ENCODE data around the gene CCDC17. TPM values are rescaled to one million over a fixed set of nuclear protein-coding genes. Genes with fewer than 3 reads are reported as not detected.

CCDC17 gene
- 3.5 and 3.6 TPM in 2 replicates for total RNA-seq
- polyA plus RNA-seq = 1.2 and 1.3 TPM in 2 replicates
- polyA plus RNA-seq (2011; cell fraction: cytosol; rRNA removed) = 0.18 and 0.23 TPM in 2 replicates
- polyA plus RNA-seq (2011; cell fraction: nucleus; rRNA removed) = 9.2 and 10.3 TPM in 2 replicates
- polyA plus RNA-seq (2012) = 0.37 and 0.52 TPM in 2 replicates
- 7.1 and 8.0 TPM in 2 replicates for polyA minus RNA-seq
- polyA minus RNA-seq (2011; cell fraction: cytosol; rRNA and poly(A)+ RNA removed) = not detected
- polyA minus RNA-seq (2011; cell fraction: nucleus; rRNA and poly(A)+ RNA removed) = 10.4 and 12.3 TPM in 2 replicates
- percentile 58 among the genes with signal in this experiment for Bru-seq, nascent RNA
- BruChase-seq, experiment 1, labeled RNA remaining after a 6-hour chase = percentile 70 among the genes with signal in this experiment
- percentile 53 among the genes with signal in this experiment for BruChase-seq, experiment 2, labeled RNA remaining after a 2-hour chase
- long read RNA-seq = 0 reads

DNA sequence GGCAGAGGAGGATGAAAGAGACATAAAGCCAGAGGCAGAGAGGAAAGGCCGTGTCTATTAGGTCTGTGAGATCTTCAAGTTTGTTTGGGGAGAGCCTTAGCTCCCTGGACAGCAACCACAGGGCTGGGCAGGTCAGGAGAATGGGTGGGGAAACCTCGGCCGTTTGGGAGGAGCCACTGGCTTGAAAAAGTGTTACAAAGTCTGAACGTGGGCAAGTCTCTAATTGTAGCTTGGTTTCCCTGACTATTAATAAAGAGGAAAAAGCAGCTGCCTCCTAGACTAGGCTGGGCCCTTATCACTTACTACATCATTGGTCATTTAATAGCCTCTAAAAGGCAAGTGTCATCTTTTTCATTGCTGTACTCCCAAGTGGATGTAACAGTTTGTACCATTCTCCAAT, at the start of gene CCDC17:
CCDC17 (minus strand) TSS at position 83 of the 400 bp plus-strand sequence. CDS start 145 bp downstream, outside the sequence.
- H3K4me3 ChIP-seq (replicated peaks in 1 of 3; ENCODE audit: insufficient read depth in 1 of 3, low read depth in 1 of 3, low read length in 3 of 3) = no peak within 1 kb of the TSS
- dilution Hi-C loops (cut with MboI; ENCODE audit: extremely low pct_ligation_motif_present, low sequenced_read_pairs) (no loop called here), intact Hi-C loops (cut with micrococcal nuclease) (no loop called here)
- FAIRE-seq = peak; percentile 21
- POLR2A ChIA-PET = no interaction called here
- TF ChIP-seq MYC (IDR thresholded peaks at IDR 0.05; ENCODE audit: low read depth, low read length) (no peak), MAX (IDR thresholded peaks at IDR 0.05; ENCODE audit: insufficient read depth, insufficient read length) (no peak), POLR2A (IDR thresholded peaks at IDR 0.05; ENCODE audit: low read depth, low read length) (no peak), CTCF (IDR thresholded peaks at IDR 0.05; ENCODE audit: extremely low read depth in 1 of 2, insufficient read depth in 1 of 2, low read depth in 1 of 2, low read length in 2 of 2) (no peak), JUN (IDR thresholded peaks at IDR 0.05; ENCODE audit: borderline replicate concordance, insufficient read depth, insufficient read length, low read depth) (no peak)
- H3K4me1 ChIP-seq (ENCODE audit: control insufficient read depth, extremely low read depth, insufficient read depth, low read length) = peaks cover 39% of the 10 kb centered on the region
- H3K9me3 ChIP-seq (replicated peaks; ENCODE audit: control insufficient read depth, insufficient read depth, low read length) = no peaks in the 10 kb centered on the region
- no TSS peak for BruUV-seq (replicated peaks)
- no peak within 1 kb of the TSS for H3K27ac ChIP-seq (ENCODE audit: insufficient read depth, low read depth, low read length)
- H3K4me2 ChIP-seq (ENCODE audit: insufficient read depth, low read length) = no peak within 1 kb of the TSS
- no peak within 1 kb of the TSS for H2AFZ ChIP-seq (ENCODE audit: low read depth, low read length)
- no peaks in the 10 kb centered on the region for H3K27me3 ChIP-seq (ENCODE audit: control insufficient read depth in 2 of 2, insufficient read depth in 2 of 2, low read length in 2 of 2)
- no peak within 1 kb of the TSS for H3K9ac ChIP-seq (replicated peaks; ENCODE audit: extremely low read depth, insufficient read depth, low read length)
- no peaks in the 10 kb centered on the region for H4K20me1 ChIP-seq (replicated peaks; ENCODE audit: control insufficient read depth, extremely low read depth, insufficient read depth, low read length)
- no peaks in the 10 kb centered on the region for H3K79me2 ChIP-seq (ENCODE audit: control insufficient read depth, insufficient read depth, low read length)
- no peak for DNase-seq (ENCODE audit: low read depth, low spot score)
- CTCF ChIA-PET = interaction anchor here (1.8 kb wide), 1 partner anchor 10 kb away, joined by 4 read pairs; no protein-coding TSS in a partner anchor
- no peaks in the 10 kb centered on the region for H3K9me1 ChIP-seq (replicated peaks; ENCODE audit: control insufficient read depth, extremely low read depth, insufficient read depth, low read length)
- H3K36me3 ChIP-seq (ENCODE audit: control insufficient read depth in 2 of 2, extremely low read depth in 1 of 2, insufficient read depth in 2 of 2, low read length in 2 of 2) = peaks cover 9 to 15% of the 10 kb centered on the region in 2 experiments
